D721Med (cell line): Measurements from ENCODE around the gene SELENOS.

Experiments
- DNase-seq: peaks from one replicate; pipeline ENCODE4 v3.0.0; 2011; ENCODE audit warnings: low spot score; ENCODE audit not compliant: insufficient read length
- FAIRE-seq: peaks from 2 replicates; lab custom pipeline; 2011; peaks lifted over from hg19 to GRCh38; lab: Jason Lieb, UNC
- TF ChIP-seq, protein P1 (sequence below): IDR thresholded peaks from 2 replicates; pipeline ENCODE4 v1.5.1; 2012; ENCODE audit warnings: mild to moderate bottlenecking, control low read depth; ENCODE audit not compliant: insufficient read depth; ENCODE audit errors: missing control alignments

The SELENOS gene

DNA sequence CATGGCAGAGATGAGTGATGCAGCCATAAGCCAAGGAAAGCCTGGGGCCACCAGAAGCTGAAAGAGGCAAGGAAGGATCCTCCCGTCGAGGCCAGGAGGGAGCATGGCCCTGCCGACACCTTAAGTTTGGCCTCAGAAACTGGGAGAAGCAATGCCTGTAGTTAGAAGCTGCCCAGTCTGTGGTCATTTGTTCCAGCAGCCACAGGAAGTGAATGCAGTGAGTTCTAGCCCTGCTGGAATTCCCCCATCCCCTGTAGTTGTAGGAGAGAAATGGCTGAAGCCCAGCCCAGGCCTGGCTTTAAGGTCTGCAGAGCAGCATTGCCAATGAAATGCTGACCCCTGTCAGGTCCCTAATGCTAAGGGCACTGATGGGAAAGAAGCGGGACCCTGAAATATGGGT lies 13.3 kb downstream of the SELENOS start:
- FAIRE-seq (no peak), DNase-seq (no peak)
- TF ChIP-seq, protein P1, sequence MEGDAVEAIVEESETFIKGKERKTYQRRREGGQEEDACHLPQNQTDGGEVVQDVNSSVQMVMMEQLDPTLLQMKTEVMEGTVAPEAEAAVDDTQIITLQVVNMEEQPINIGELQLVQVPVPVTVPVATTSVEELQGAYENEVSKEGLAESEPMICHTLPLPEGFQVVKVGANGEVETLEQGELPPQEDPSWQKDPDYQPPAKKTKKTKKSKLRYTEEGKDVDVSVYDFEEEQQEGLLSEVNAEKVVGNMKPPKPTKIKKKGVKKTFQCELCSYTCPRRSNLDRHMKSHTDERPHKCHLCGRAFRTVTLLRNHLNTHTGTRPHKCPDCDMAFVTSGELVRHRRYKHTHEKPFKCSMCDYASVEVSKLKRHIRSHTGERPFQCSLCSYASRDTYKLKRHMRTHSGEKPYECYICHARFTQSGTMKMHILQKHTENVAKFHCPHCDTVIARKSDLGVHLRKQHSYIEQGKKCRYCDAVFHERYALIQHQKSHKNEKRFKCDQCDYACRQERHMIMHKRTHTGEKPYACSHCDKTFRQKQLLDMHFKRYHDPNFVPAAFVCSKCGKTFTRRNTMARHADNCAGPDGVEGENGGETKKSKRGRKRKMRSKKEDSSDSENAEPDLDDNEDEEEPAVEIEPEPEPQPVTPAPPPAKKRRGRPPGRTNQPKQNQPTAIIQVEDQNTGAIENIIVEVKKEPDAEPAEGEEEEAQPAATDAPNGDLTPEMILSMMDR = no peak

DNA sequence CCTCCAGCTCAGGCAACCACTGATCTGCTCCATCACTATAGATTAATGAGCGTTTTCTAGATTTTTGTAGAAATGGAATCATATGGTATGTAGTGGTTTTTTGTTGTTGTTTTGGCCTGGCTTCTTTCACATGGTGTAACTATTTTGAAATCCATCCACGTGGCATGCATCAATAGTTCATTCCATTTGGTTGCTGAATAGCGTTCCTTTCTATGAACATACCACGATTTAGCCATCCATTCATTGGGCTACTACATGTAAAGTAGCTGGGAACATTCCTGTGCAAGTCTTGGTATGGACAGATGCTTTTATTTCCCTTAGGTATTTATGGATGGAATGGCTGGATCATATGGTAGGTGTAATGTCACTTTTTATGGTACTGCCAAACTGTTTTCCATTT lies 14.7 kb downstream of the SELENOS start:
- DNase-seq (no peak), FAIRE-seq (no peak)
- TF ChIP-seq, protein P1 = no peak

DNA sequence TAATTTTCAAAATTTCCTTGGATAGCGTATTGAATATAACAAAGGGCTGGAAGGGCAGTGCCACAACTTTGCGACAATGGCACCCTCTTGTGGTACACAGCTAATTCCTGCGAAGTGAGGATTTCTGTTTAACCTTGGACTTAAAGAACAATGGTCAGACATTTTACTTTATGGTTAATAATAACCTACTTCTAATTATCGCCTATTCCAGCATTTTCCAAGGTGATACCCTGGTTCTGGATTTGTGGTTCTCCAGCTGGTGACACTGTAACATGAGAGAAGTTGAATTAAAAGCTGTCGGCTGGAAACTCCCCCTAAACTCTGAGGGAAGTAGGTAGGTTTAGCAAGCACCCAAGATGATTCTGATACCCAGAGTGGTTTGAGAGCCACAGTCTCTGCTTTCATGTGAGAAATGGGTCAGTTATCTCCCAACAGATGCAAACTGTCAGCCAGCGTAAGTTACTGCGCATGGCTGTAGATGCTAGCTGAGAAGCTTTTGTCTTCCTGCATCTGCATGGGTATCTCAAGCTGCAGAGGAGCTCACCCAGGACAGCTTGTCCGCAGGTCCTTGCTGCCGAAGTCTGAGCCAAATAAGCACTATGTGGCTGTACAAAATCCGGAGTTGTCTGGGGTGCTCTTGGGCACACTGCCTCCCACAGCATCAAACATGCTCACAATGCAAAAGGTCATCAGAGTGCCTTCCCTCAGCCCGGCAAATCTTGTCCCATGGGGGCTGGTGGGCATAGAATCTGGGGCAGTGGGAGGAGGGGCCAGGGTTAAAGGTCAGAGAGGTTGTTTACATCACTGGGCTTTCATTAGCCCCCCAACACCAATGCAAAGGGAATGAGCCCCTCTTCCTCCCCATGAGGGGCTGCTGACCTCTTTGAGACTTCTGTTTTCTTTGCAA lies 18.8 kb downstream of the SELENOS start:
- TF ChIP-seq, protein P1 = peak; percentile 94
- DNase-seq (no peak), FAIRE-seq (no peak)

DNA sequence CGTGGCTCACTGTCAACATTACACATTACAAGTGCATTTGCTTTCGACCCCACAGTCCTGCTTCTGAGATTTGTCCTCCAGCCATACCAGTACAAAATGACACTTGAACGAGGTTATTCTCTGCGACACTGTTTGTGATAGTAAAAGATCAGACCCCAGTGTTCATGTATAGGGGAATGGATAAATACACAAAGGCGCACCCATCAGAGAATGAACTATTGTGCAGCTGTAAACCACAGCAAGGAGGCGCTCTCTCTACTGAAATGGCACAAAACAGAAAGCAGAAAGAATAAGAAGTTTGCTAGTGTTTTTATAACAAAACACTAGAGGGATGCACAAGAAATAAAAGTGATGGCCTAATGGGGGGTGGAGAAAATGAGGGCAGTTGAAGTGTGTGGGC lies 20.5 kb downstream of the SELENOS start:
- TF ChIP-seq, protein P1 = peak; percentile 13
- DNase-seq = no peak
- no peak for FAIRE-seq

DNA sequence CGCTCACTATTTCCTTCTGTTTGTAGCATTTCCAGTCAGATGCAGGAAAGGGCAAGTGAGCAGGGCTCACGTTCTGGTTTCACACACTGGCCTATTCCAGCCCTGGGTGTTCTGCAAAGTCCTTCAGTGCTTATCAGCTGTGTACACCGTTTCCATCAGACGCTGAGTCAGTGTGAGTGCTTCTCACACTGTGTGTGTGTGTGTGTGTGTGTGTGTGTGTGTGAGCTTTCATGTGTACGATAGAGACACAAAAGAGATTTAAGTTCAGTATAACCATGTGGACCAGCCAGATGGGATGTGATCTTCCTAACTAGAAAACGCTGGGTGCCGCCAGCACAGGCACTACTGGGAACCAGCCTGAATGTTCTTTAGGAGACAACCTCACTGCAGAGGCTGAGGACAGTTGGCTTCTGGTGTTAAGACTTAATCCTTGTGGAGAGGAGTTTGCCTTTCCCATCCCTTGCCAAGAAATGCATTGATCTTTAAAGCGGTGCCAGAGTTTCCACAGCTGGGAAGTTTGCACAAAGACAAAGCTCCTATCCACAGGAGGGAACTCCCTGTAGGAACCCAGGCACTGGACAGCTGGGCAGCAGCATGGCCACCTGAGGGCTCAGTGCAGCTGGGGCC lies 21.6 kb downstream of the SELENOS start:
- TF ChIP-seq, protein P1 = no peak
- FAIRE-seq (no peak), DNase-seq (no peak)

DNA sequence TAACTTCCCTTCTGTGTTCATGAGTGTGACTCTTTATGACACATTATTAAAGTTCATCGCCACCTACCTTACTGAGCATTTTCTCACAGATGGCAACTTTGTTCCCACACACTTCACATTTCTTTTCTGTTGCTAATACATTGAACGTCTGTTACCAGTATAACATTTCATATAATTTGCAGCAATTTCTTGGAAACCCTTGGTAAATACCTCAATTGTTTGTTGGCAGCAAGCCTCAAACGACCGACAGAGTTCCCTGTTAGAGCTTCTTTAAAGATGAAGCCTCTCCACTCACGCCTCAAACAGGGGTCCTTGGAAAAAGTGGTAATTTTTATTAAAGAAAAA lies 22.3 kb downstream of the SELENOS start:
- no peak for FAIRE-seq
- DNase-seq = no peak
- TF ChIP-seq, protein P1 = no peak
